LoVo (cell line): ENCODE data around the gene RTKN.
A peak's percentile ranks its signal among the peaks of the same experiment; 100 is the strongest.
"Not testable (repeated sequence)": the region's sequence is repeated elsewhere in the genome, so short reads cannot be mapped to it uniquely, and the experiment has no call there.

Experiments
- DNase-seq: peaks from one replicate; pipeline ENCODE4 v3.0.0-alpha.2; 2016; ENCODE audit warnings: low spot score

The RTKN gene

DNA sequence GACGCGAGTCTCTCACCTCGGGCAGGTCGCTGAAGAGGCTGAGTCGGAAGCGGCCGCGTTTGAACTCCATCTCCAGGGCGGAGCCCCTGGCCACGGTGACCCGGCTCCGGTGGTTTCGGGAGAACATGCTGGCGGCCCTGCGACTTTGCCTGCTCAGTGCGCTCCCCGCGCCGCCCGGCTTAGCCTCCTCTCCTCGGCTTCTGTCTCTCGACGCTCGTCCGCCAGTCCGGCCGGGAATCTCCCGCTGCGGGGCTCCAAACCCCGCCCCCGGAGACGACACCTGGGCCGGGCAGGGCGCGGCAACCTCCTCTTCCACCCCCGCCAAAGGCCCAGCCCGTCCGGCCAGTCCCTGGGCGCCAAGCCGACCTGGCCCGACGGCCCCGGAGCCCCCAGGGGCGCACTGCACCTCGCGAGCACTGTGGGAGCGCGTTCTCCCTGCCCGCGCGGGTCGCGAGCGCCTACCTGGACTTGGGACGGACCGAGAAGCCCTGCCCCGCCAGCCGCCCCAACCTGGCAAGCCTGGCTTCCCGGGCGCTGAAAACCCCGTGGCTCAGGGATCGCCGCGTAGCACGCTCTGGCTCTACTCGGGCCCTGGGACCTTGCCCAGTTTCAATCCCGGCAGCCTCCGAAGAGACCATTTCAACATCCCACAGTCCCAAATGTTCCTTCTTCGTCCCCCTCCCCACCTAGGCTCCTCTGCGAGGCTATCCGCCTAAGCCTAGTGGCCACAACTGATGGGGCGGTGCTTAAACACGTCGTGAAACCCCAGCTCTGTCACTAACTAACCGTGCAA lies at the start of gene RTKN:
Gene RTKN (minus strand): TSS at position 248 of the 793 bp plus-strand sequence. CDS start 121 bp downstream, at position 127.
- peak; percentile 85 for DNase-seq

GRCh38 chr2:74489906-74490305 lies 48.2 kb upstream of the RTKN start:
- no peak for DNase-seq

DNA sequence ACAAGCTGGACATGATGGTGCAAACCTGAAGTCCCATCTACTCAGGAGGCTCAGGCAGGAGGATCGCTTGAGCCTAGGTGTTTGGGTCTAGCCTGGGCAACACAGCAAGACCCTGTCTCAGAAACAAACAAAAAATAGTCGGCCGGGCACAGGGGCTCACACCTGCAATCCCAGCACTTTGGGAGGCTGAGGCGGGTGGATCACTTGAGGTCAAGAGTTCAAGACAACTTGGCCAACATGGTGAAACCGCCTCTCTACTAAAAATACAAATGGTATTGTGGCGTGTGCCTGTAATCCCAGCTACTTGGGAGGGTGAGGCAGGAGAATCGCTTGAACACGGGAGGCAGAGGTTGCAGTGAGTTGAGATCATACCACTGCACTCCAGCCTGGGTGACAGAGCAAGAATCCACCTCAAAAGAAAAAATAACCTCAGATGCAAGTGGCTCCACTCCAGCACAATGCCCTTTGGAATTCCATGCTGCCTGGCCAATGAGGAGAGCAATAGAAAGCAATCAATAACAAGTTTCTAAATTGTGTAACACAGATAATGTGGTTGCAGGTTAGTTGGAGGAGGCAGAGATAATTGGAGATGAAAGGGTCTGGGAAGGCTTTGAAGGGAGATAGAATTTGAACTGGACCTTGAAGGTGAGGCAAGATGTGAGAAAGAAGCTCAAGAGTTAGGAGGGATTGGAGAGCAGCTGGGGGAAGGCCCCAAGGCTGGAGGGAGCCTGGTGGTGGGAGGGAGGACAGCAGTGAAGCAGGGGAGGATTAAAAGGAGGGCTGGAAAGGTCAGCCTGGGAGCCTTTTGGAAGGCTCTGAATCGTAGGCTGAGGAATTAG lies 47.1 kb upstream of the RTKN start:
- no peak for DNase-seq

DNA sequence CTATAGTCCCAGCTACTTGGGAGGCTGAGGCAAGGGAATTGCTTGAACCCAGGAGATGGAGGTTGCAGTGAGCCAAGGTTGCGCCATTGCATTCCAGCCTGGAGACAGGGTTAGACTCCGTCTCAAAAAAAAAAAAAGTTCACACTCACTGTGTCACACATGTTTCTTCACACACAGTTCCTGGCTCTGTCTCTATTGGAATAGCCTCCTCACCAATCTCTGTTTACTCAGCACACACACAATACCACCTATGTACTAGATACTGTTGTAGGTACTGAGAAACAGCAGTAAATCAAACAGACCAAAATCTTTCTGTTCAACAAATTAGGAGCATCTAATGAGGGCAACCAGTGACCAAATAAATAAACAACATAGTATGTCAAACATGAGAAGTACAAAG lies 44.4 kb upstream of the RTKN start:
- DNase-seq = no peak

DNA sequence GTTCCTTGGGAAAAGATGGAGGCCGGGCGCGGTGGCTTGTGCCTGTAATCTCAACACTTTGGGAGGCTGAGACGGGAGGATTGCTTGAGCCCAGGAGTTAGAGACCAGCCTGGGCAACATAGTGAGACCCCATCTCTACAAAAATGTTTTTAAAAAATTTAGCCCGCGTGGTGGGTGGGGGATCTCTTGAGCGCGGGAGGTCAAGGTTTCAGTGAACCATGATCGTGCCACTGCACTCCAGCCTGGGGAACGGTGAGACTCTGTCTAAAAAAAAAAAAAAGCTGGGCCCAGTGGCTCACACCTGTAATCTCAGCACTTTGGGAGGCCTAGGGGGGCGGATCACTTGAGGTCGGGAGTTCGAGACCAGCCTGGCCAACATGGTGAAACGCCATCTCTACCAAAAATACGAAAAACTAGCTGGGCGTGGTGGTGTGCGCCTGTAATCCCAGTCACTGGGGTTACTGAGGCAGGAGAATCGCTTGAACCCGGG lies 42.0 kb upstream of the RTKN start:
- DNase-seq = not testable (repeated sequence)

GRCh38 chr2:74482801-74483674 lies 41.3 kb upstream of the RTKN start, which contains the start of the genes CCDC142 and TTC31:
CCDC142 (minus strand) TSS chr2:74482998; CDS start chr2:74482837, 161 bp downstream.
TTC31 (plus strand) TSS chr2:74483081; CDS start chr2:74483096, 15 bp downstream.
- DNase-seq = peak; percentile 93

DNA sequence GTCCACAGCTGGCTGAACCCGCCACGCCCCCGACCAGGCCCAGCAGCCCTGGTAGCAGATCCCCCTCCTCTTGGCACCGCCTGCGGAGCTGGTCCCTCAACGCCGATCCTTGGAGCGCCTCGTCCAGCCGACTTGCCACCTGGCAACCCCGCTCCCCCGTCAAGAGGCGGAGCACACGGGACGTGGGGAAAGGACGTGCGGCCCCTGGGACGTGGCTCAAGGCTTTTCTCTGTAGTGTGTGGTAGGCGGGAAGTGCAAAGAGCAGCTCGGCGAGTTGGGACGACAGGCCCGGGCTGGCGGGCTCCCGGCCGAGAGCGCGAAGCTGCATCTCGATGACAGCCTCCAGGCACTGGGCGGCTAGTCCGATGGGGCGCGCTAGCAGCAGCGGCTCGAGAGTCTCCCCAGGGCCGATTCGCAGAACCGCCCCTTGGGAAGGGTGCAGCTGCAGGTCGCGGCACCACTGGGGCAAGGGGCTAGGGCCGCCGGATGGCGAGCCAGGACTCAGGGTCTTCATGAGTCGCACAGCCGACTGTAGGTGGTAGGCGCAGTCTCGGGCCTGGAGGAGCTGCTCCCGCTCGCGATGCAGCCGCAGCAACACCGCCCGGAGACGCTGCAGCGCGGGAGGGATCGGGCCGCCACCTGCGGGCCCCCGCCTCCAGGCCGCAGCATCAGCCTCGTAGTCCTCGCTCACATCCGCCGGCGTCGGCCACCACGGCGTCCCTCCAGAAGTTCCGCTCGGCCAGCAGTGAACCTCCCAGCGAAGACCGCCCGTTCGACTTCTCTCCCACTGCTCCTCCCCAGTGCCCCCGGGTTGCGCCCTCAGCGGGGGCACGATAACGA lies 40.4 kb upstream of the RTKN start:
- no peak for DNase-seq

GRCh38 chr2:74481431-74481830 lies 39.7 kb upstream of the RTKN start:
- no peak for DNase-seq

GRCh38 chr2:74474899-74475298 lies 33.2 kb upstream of the RTKN start:
- no peak for DNase-seq

DNA sequence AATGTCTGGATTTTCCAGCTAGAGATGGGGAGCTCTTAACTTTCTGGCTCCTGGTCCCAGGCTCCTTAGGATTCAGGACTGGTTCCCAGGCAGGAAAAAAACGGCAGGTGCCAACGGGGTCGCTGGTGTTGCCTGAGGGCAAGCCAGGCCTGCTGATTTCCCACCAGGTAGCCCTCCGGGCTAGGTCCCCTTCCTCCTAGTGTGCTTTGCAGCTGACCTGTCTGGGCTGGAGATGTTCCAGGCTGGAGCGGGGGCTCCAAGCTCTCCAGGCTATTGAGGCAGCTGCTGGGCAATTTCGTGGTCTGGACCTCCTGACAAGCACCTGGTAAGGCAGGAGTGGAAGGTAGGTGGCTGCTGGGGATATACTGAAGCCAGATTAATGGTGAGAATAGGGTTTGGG lies 32.7 kb upstream of the RTKN start:
- DNase-seq = no peak

DNA sequence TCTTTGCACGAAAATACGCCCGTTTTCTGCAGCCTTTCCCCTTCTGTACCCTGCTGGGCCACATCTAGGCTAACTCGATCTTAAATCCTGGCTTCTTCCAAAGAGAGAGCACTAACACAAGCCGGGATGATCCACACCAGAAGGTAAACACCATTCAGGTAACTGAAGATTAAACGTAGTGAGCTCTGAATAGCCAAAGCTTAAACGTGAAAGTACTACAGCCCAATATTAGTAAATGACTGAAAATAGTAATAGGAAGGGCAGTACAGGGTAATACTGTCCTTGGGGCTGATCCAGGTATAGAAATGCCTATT lies 31.2 kb upstream of the RTKN start:
- DNase-seq = no peak

DNA sequence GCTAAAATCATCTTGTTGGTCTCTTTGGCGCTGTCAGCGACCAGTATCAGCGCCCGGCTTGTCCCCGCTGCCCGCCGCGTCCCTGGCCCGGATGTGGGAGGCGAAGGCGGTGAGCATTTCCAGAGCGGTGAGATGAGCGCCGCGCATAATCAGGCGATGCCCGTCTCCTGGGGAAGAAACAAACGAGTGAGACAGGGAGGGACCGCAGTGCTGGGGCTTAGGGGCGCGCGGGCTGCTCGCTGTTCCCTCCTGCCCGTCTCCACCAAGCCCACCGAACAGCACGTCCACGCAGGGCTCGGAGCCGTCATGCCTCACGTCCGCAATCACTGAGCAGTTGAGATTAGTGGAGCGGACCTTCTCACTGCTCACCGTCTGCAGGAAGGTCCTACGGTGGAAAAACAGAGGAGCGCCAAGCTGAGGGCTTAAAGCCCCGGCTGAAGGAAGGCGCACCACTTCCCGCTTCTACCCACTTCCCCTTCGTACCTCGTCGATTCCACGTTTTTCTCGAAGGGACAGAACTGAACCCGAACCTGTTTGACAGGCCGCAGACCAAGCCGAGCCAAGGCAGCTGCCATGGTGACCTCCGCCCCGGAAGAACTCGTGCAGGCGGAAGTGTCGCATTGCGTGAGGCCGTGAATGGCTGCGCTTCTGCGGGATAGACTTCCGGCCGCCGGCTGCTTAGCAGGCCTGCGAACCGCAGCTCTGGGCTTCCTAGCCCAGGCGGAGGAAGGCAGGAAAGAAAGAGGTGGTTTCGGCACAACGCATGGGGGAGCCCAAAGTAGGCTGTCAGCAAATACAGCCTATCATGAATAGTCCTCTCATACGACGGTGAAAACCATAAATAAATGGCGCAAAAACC lies 30.6 kb upstream of the RTKN start, which contains the start of gene MRPL53:
Gene MRPL53 (minus strand): TSS at position 595 of the 859 bp plus-strand sequence. CDS start 20 bp downstream, at position 575.
- DNase-seq = peak; percentile 93

GRCh38 chr2:74471332-74472065 lies 29.8 kb upstream of the RTKN start:
- no peak for DNase-seq

DNA sequence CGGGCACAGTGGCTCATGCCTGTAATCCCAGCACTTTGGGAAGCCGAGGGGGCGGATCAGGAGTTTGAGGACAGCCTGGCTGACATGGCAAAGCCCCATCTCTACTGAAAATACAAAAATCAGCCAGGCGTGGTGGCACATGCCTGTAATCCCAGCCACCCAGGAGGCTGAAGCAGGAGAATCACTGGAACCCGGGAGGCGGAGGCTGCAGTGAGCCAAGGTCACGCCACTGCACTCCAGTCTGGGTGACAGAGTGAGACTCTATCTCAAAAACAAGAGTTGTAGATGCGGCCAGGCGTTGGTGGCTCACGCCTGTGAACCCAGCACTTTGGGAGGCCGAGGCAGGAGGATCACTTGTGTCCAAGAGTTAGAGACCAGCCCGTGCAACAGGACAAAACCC lies 29.0 kb upstream of the RTKN start:
- DNase-seq = not testable (repeated sequence)

DNA sequence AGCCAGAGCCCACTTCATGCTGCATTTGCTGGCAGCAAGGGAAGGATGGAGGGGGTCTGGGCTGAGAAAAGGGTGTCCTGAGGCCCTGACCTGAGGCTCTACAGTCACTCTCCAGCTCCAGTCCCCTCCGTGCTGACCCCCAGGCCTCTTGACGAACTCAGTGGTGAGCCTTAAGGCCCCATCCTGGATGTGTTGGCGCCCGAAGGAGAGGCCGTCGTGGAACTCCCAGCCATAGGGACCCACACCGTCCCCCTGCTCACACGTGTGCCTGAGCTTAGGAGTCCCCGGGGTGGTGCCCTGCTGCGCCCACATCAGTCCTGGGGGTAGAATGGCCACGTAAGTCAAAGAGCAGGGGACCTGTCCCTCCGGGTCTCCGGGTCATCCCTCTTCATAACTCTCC lies 22.7 kb upstream of the RTKN start:
- no peak for DNase-seq

DNA sequence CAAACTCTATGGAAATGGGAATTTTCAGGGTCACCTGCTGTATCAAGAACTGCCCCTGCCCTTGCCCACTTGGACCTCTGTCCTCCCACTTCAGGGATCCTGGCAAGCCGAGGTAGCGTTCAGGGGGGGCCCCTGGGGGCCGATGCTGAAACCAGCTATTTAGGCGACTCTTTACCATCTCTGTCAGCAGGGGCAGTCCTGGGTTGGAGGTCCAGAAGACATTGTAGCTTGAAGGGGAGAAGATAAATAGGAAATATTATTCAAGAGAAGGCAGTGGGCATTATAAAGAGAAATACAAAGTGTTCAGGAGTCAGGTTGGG lies 21.0 kb upstream of the RTKN start:
- DNase-seq = no peak

DNA sequence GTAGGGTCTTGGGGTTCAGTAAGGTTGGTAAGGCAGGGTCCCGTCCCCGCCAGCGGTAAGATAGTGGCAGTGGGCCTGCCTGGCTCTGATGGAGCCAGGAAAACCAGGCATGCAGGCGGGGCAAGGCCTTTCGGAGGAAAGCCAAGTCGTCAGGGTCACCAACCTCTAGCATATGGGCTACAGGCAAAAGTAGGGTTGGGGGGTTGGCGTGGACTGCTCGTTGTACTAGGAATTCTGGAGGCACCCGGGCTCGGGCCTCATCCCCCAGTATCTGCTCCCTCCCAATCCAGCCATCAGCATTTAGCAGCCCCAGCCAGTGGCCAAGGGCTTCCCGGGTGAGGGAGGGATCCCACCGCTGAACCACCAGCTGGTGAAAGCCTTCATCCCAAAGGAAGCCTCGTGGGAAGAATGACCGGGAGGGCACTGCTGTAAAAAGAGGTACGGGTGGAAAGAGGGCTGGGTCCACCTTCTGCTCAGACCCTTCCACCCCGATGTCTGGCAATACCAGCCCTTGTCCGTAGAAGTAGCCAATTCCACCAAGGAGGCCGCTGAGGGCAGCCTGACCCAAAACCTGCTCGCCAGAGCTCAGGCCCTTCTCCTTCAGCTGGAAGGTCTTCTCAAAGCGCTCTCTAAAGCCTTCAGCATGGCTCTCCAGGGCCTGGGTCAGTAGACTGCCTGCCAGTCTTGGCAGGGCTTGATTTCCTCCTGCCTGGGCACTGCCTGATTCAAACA lies 20.5 kb upstream of the RTKN start:
- DNase-seq = no peak

DNA sequence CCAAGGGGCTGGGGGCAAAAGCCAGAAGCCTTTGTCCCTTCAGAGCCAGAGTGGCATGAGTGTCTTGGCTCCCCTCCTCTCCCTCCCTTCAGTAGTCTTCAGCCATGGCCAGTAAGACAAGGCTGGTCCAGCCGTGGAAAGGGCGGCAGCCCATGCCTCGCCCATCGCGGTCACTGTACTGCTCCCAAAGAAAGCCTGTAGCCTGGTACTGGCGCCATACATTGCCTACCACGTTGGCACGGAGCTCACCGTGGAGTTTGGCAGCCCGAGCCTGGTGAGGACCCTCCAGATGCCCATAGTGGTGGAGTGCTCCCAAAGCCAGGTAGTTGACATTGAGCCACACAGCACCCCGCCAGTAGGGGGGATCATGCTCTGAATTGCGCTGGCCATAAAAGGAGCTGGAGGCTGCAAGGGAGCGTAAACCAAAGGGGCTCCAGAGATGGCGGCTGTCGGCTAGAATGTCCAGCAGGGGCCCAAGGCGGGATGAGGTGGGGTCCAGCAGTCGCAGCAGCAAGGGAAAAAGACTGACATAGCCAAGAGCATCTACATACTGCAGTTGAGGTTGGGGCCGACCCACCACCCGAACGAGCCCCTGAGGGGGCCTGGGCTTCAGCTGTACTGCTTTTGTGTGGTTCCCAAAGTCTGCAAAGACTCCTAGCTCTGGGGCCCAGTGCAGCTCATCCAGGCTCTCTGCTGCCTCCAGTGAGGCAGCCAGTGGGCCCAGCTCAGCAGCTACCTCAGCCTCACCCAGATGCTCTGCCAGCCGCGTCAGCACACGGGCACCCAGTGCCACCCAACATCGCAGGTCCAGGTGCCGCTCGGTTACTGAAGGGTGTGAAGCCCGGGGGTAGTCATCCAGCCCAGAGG lies 19.7 kb upstream of the RTKN start:
- no peak for DNase-seq
